Measurements from ENCODE around the gene SLC11A1. TPM values are rescaled to one million over a fixed set of nuclear protein-coding genes. Genes with fewer than 3 reads are reported as not detected.

Gene SLC11A1
- total RNA-seq, 2 experiments from 2014 or later = 0.13 to 0.15 TPM

- CTCF ChIA-PET = no interaction called here
- POLR2A ChIA-PET = interaction anchor here (0.7 kb wide), 1 partner anchor 36 kb away, joined by 4 read pairs; no protein-coding TSS in a partner anchor
Observed at GRCh38 chr2:218363736-218364135, 18.3 kb upstream of the SLC11A1 start.

GRCh38 chr2:218364196-218364595, 17.9 kb upstream of the SLC11A1 start:
- CTCF ChIA-PET = no interaction called here

GRCh38 chr2:218366621-218367414, 15.3 kb upstream of the SLC11A1 start:
- ChIA-PET POLR2A (interaction anchor here (1.1 kb wide), 1 partner anchor 97 kb away, joined by 3 read pairs; the partner anchor contains the start of genes AAMP and PNKD), CTCF (interaction anchor here (0.6 to 1.3 kb wide), 3 partner anchors 10 to 213 kb away, joined by 3 to 6 read pairs (median 4); partner anchors contain the start of gene CATIP)

More at GRCh38 chr2:218364196-218364595, 17.9 kb upstream of the SLC11A1 start:
- POLR2A ChIA-PET = interaction anchor here (0.8 kb wide), 1 partner anchor 94 kb away, joined by 3 read pairs; the partner anchor contains the start of gene PNKD

GRCh38 chr2:218367415-218368149, 14.5 kb upstream of the SLC11A1 start:
- ChIA-PET POLR2A (interaction anchor here (1.1 kb wide), 1 partner anchor 98 kb away, joined by 3 read pairs; the partner anchor contains the start of genes AAMP and PNKD), CTCF (interaction anchor here (1.1 to 1.3 kb wide), 2 partner anchors 11 to 65 kb away, joined by 4 to 6 read pairs; partner anchors contain the start of gene CATIP)

GRCh38 chr2:218368150-218368528, 13.9 kb upstream of the SLC11A1 start:
- CTCF ChIA-PET = interaction anchor here (1.6 kb wide), 1 partner anchor 66 kb away, joined by 5 read pairs; no protein-coding TSS in a partner anchor
- POLR2A ChIA-PET = no interaction called here

GRCh38 chr2:218368621-218369153, 13.4 kb upstream of the SLC11A1 start:
- ChIA-PET POLR2A (no interaction called here), CTCF (interaction anchor here (1.6 kb wide), 1 partner anchor 67 kb away, joined by 5 read pairs; no protein-coding TSS in a partner anchor)

GRCh38 chr2:218369330-218369729, 12.7 kb upstream of the SLC11A1 start:
- ChIA-PET POLR2A (no interaction called here), CTCF (interaction anchor here (1.6 kb wide), 1 partner anchor 67 kb away, joined by 5 read pairs; no protein-coding TSS in a partner anchor)

GRCh38 chr2:218370410-218371063, 11.5 kb upstream of the SLC11A1 start:
- ChIA-PET CTCF (no interaction called here), POLR2A (no interaction called here)

GRCh38 chr2:218371983-218372350, 10.1 kb upstream of the SLC11A1 start:
- POLR2A ChIA-PET = no interaction called here
- CTCF ChIA-PET = no interaction called here

- CTCF ChIA-PET = interaction anchor here (0.6 kb wide), 1 partner anchor 81 kb away, joined by 4 read pairs; no protein-coding TSS in a partner anchor
- POLR2A ChIA-PET = no interaction called here
Observed at GRCh38 chr2:218374795-218375194, 7.3 kb upstream of the SLC11A1 start.

- CTCF ChIA-PET = no interaction called here
Observed at GRCh38 chr2:218375212-218375611, 6.9 kb upstream of the SLC11A1 start.

GRCh38 chr2:218378053-218378452, 4.0 kb upstream of the SLC11A1 start:
- ChIA-PET POLR2A (no interaction called here), CTCF (no interaction called here)

More at GRCh38 chr2:218375212-218375611, 6.9 kb upstream of the SLC11A1 start:
- POLR2A ChIA-PET = no interaction called here

GRCh38 chr2:218382785-218383184, 712 bp downstream of the SLC11A1 start:
- ChIA-PET POLR2A (no interaction called here), CTCF (no interaction called here)

GRCh38 chr2:218383892-218384519, 1.9 kb downstream of the SLC11A1 start:
- POLR2A ChIA-PET = no interaction called here

GRCh38 chr2:218384975-218385374, 2.9 kb downstream of the SLC11A1 start:
- ChIA-PET POLR2A (no interaction called here), CTCF (no interaction called here)

More at GRCh38 chr2:218383892-218384519, 1.9 kb downstream of the SLC11A1 start:
- CTCF ChIA-PET = interaction anchor here (1.1 to 1.3 kb wide), 2 partner anchors 26 to 139 kb away, joined by 3 to 4 read pairs; no protein-coding TSS in a partner anchor

GRCh38 chr2:218386505-218387368, 4.7 kb downstream of the SLC11A1 start:
- CTCF ChIA-PET = interaction anchor here (0.5 to 0.8 kb wide), 3 partner anchors 10 to 171 kb away, joined by 3 to 6 read pairs (median 3); no protein-coding TSS in a partner anchor
- POLR2A ChIA-PET = no interaction called here

- CTCF ChIA-PET = interaction anchor here (0.5 to 0.6 kb wide), 2 partner anchors 28 to 170 kb away, joined by 3 to 6 read pairs; no protein-coding TSS in a partner anchor
- POLR2A ChIA-PET = no interaction called here
Observed at GRCh38 chr2:218387369-218388194, 5.5 kb downstream of the SLC11A1 start.
